Caco-2 (cell line): ENCODE data around the gene IRF2. TPM values are rescaled to one million over a fixed set of nuclear protein-coding genes. Genes with fewer than 3 reads are reported as not detected.

Source experiments
- BruUV-seq: library from RNA; stranded (reverse); fragments of 400-500 nt; replicated peaks from 2 replicates; lab custom pipeline; 2021; lab: Mats Ljungman, UMichigan
- CTCF ChIA-PET: fragments of 300-600 bp; sonication (Branson Sonifier 250); formaldehyde crosslinking; loops from one replicate; lab custom pipeline; 2022; ENCODE audit warnings: antibody characterized with exemption; lab: Charles Lee
- POLR2A ChIA-PET: fragments of 300-600 bp; sonication (Branson Sonifier 250); formaldehyde crosslinking; loops from one replicate; lab custom pipeline; 2022; ENCODE audit warnings: antibody characterized with exemption; lab: Charles Lee
- DNase-seq, 2 experiments: peaks; one replicate each; pipeline versions ENCODE4 v3.0.0 to v3.0.0-alpha.2; 2020 to 2022
- H3K27me3 ChIP-seq: replicated peaks from 2 replicates; pipeline ENCODE4 v1.6.0; 2011; ENCODE audit warnings: low read length; ENCODE audit not compliant: control insufficient read depth, insufficient read depth
- H3K36me3 ChIP-seq: 2 replicates; pipeline ENCODE4 v1.5.1; 2011; ENCODE audit warnings: low read length; ENCODE audit not compliant: control insufficient read depth, insufficient read depth
- H3K4me1 ChIP-seq: fragments of 250-450 bp; sonication (Bioruptor Pico); 2 replicates; pipeline ENCODE4 v1.5.1; 2020; ENCODE audit warnings: mild to moderate bottlenecking
- H3K4me3 ChIP-seq: 2 replicates; pipeline ENCODE4 v1.5.1; 2011; ENCODE audit warnings: low read depth, mild to moderate bottlenecking, control low read depth, low read length
- H3K9me3 ChIP-seq: fragments of 250-450 bp; sonication (Bioruptor Pico); 2 replicates; pipeline ENCODE4 v1.5.1; 2020; ENCODE audit warnings: mild to moderate bottlenecking, moderate library complexity
- H3K27ac Mint-ChIP-seq: one replicate; pipeline ENCODE4 v1.8.0; 2022; ENCODE audit warnings: mixed read lengths; ENCODE audit not compliant: unreplicated experiment
- H3K27me3 Mint-ChIP-seq: one replicate; pipeline ENCODE4 v1.8.0; 2022; ENCODE audit warnings: mixed read lengths; ENCODE audit not compliant: insufficient read depth, unreplicated experiment
- H3K36me3 Mint-ChIP-seq: one replicate; pipeline ENCODE4 v1.8.0; 2022; ENCODE audit warnings: mild to moderate bottlenecking, mixed read lengths; ENCODE audit not compliant: insufficient read depth, unreplicated experiment
- H3K4me1 Mint-ChIP-seq: one replicate; pipeline ENCODE4 v1.8.0; 2022; ENCODE audit warnings: low read depth, mixed read lengths; ENCODE audit not compliant: unreplicated experiment
- H3K4me3 Mint-ChIP-seq: one replicate; pipeline ENCODE4 v1.8.0; 2022; ENCODE audit warnings: mild to moderate bottlenecking, moderate library complexity, mixed read lengths; ENCODE audit not compliant: unreplicated experiment
- H3K9me3 Mint-ChIP-seq: one replicate; pipeline ENCODE4 v1.8.0; 2022; ENCODE audit warnings: mixed read lengths; ENCODE audit not compliant: unreplicated experiment
- CTCF ChIP-seq, 2 experiments: fragments of 200-600 bp in 1 of 2; IDR thresholded peaks; 1 replicate in 1 of 2; 2 replicates in 1 of 2; pipeline versions ENCODE4 v1.5.1 to v1.8.0; 2011 to 2022; ENCODE audit warnings: antibody characterized with exemption in 1 of 2, control low read depth in 1 of 2, inconsistent platforms in 1 of 2, low read depth in 1 of 2, low read length in 1 of 2, mild to moderate bottlenecking in 1 of 2, moderate library complexity in 1 of 2; ENCODE audit not compliant: insufficient read depth in 1 of 2, severe bottlenecking in 1 of 2, unreplicated experiment in 1 of 2
- intact Hi-C: fragments of 100-400 bp; cut with micrococcal nuclease; formaldehyde crosslinking; loops from one replicate; pipeline ENCODE4 v1.10.0; 2022; ENCODE audit not compliant: unreplicated experiment
- total RNA-seq: library from RNA; stranded (reverse); gene quantifications from 2 replicates; pipeline ENCODE4 v1.2.3, GENCODE V29; 2022

Gene IRF2
- total RNA-seq, 1 experiment from 2014 or later, result 9.2 TPM

- H3K4me1 Mint-ChIP-seq, result no peaks in the 10 kb centered on the region
- BruUV-seq, result no TSS peak
- H3K4me3 ChIP-seq, result no peak overlapping the region
- no peaks in the 10 kb centered on the region for H3K36me3 ChIP-seq
- no peak for TF ChIP-seq CTCF (IDR thresholded peaks at IDR 0.05; ENCODE audit: insufficient read depth in 1 of 2, low read depth in 1 of 2, low read length in 1 of 2, severe bottlenecking in 1 of 2, unreplicated experiment in 1 of 2)
- H3K9me3 ChIP-seq, result no peaks in the 10 kb centered on the region
- no peak for DNase-seq
- no peaks in the 10 kb centered on the region for H3K27me3 Mint-ChIP-seq
- no peaks in the 10 kb centered on the region for H3K4me1 ChIP-seq
- ChIA-PET POLR2A (no interaction called here), CTCF (no interaction called here)
- intact Hi-C loops, result no loop called here
- H3K4me3 Mint-ChIP-seq, result no peak overlapping the region
- peaks cover 12% of the 10 kb centered on the region for H3K36me3 Mint-ChIP-seq
- H3K27ac Mint-ChIP-seq, result no peak overlapping the region
- H3K27me3 ChIP-seq, result no peaks in the 10 kb centered on the region
- no peaks in the 10 kb centered on the region for H3K9me3 Mint-ChIP-seq
Observed at GRCh38 chr4:184395451-184395917, 78.9 kb downstream of the IRF2 start.

GRCh38 chr4:184392748-184393559, 81.4 kb downstream of the IRF2 start:
- CTCF ChIA-PET, result interaction anchor here (0.5 to 0.8 kb wide), 2 partner anchors 25 to 82 kb away, joined by 4 to 7 read pairs; partner anchors contain the start of gene IRF2

GRCh38 chr4:184392316-184392715, 82.0 kb downstream of the IRF2 start:
- 0 out of 2 replicates have a peak, but pooled peaks cover 1% of the 10 kb centered on the region for H3K4me1 ChIP-seq

More at GRCh38 chr4:184392748-184393559, 81.4 kb downstream of the IRF2 start:
- Histone ChIP-seq H3K4me1 (no peaks in the 10 kb centered on the region), H3K4me3 (no peak overlapping the region), H3K9me3 (no peaks in the 10 kb centered on the region), H3K36me3 (no peaks in the 10 kb centered on the region), H3K27me3 (no peaks in the 10 kb centered on the region)
- intact Hi-C loops, result no loop called here
- peaks cover 6% of the 10 kb centered on the region for H3K36me3 Mint-ChIP-seq
- no peak overlapping the region for H3K27ac Mint-ChIP-seq
- DNase-seq, result no peak
- H3K27me3 Mint-ChIP-seq, result no peaks in the 10 kb centered on the region
- H3K9me3 Mint-ChIP-seq, result no peaks in the 10 kb centered on the region
- no TSS peak for BruUV-seq
- peaks cover 7% of the 10 kb centered on the region for H3K4me1 Mint-ChIP-seq
- POLR2A ChIA-PET, result no interaction called here
- no peak for TF ChIP-seq CTCF (IDR thresholded peaks at IDR 0.05; ENCODE audit: insufficient read depth in 1 of 2, low read depth in 1 of 2, low read length in 1 of 2, severe bottlenecking in 1 of 2, unreplicated experiment in 1 of 2)
- no peak overlapping the region for H3K4me3 Mint-ChIP-seq

More at GRCh38 chr4:184392316-184392715, 82.0 kb downstream of the IRF2 start:
- Histone ChIP-seq H3K27me3 (no peaks in the 10 kb centered on the region), H3K36me3 (no peaks in the 10 kb centered on the region), H3K4me3 (no peak overlapping the region), H3K9me3 (no peaks in the 10 kb centered on the region)
- H3K27ac Mint-ChIP-seq, result no peak overlapping the region
- H3K4me1 Mint-ChIP-seq, result peaks cover 9% of the 10 kb centered on the region
- H3K4me3 Mint-ChIP-seq, result no peak overlapping the region
- intact Hi-C loops, result no loop called here
- no peak for DNase-seq
- BruUV-seq, result no TSS peak
- no peak for TF ChIP-seq CTCF (IDR thresholded peaks at IDR 0.05; ENCODE audit: insufficient read depth in 1 of 2, low read depth in 1 of 2, low read length in 1 of 2, severe bottlenecking in 1 of 2, unreplicated experiment in 1 of 2)
- CTCF ChIA-PET, result interaction anchor here (0.5 to 0.8 kb wide), 2 partner anchors 24 to 82 kb away, joined by 4 to 7 read pairs; partner anchors contain the start of gene IRF2
- no peaks in the 10 kb centered on the region for H3K9me3 Mint-ChIP-seq
- H3K36me3 Mint-ChIP-seq, result peaks cover 6% of the 10 kb centered on the region
- POLR2A ChIA-PET, result no interaction called here
- H3K27me3 Mint-ChIP-seq, result no peaks in the 10 kb centered on the region
